Suprapubic skin (tissue), 4 donors: ENCODE results near the gene PHKA1.

ENCODE experiments used
- EP300 ChIP-seq: sonication (generic); formaldehyde crosslinking; IDR thresholded peaks from one replicate; pipeline ENCODE4 v1.6.1; 2017; ENCODE audit warnings: antibody characterized with exemption
- POLR2A ChIP-seq, 2 donors: fragments of 450-650 bp; IDR thresholded peaks; one replicate each; pipeline ENCODE4 v1.6.1; 2017; ENCODE audit warnings: antibody characterized with exemption in 2 of 2, mild to moderate bottlenecking in 2 of 2, moderate library complexity in 2 of 2
- POLR2AphosphoS5 ChIP-seq, 3 donors: sonication (generic); formaldehyde crosslinking; IDR thresholded peaks; one replicate each; pipeline ENCODE4 v1.6.1; 2017; ENCODE audit warnings: antibody characterized with exemption in 3 of 3
- TF ChIP-seq, protein P1 (sequence below), 2 donors: fragments of 200-600 bp in 1 of 2; fragments of 450-650 bp in 1 of 2; sonication (generic) in 1 of 2; IDR thresholded peaks; one replicate each; pipeline ENCODE4 v1.5.1; 2016 to 2019; ENCODE audit warnings: antibody characterized with exemption in 2 of 2, mild to moderate bottlenecking in 1 of 2, moderate library complexity in 1 of 2

GRCh38 chrX:72620550-72621145 lies 93.5 kb downstream of the PHKA1 start:
- TF ChIP-seq, protein P1, sequence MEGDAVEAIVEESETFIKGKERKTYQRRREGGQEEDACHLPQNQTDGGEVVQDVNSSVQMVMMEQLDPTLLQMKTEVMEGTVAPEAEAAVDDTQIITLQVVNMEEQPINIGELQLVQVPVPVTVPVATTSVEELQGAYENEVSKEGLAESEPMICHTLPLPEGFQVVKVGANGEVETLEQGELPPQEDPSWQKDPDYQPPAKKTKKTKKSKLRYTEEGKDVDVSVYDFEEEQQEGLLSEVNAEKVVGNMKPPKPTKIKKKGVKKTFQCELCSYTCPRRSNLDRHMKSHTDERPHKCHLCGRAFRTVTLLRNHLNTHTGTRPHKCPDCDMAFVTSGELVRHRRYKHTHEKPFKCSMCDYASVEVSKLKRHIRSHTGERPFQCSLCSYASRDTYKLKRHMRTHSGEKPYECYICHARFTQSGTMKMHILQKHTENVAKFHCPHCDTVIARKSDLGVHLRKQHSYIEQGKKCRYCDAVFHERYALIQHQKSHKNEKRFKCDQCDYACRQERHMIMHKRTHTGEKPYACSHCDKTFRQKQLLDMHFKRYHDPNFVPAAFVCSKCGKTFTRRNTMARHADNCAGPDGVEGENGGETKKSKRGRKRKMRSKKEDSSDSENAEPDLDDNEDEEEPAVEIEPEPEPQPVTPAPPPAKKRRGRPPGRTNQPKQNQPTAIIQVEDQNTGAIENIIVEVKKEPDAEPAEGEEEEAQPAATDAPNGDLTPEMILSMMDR (IDR thresholded peaks at IDR 0.05), result no peak
- TF ChIP-seq POLR2A (IDR thresholded peaks at IDR 0.05), result no peak
- peak in 1 of 3 donors; percentile 14 for TF ChIP-seq POLR2AphosphoS5 (IDR thresholded peaks at IDR 0.05)
- TF ChIP-seq EP300, result no peak
